GM13976 (cell line): Measurements from ENCODE around the gene EXOC6B.

Source experiments
- DNase-seq: peaks from one replicate; pipeline ENCODE4 v3.0.0; 2012; ENCODE audit warnings: low spot score
- CTCF ChIP-seq: IDR thresholded peaks from 2 replicates; pipeline ENCODE4 v1.5.1; 2012; ENCODE audit warnings: borderline replicate concordance, mild to moderate bottlenecking; ENCODE audit not compliant: insufficient read depth; ENCODE audit errors: extremely low read depth, missing control alignments, control extremely low read depth
- in situ Hi-C: fragments of 300-500 bp; cut with MboI; formaldehyde crosslinking; loops from one replicate; pipeline ENCODE4 v1.12.0; 2022; ENCODE audit warnings: low sequenced_read_pairs, mixed read lengths, inconsistent platforms; ENCODE audit not compliant: unreplicated experiment

The EXOC6B gene

DNA sequence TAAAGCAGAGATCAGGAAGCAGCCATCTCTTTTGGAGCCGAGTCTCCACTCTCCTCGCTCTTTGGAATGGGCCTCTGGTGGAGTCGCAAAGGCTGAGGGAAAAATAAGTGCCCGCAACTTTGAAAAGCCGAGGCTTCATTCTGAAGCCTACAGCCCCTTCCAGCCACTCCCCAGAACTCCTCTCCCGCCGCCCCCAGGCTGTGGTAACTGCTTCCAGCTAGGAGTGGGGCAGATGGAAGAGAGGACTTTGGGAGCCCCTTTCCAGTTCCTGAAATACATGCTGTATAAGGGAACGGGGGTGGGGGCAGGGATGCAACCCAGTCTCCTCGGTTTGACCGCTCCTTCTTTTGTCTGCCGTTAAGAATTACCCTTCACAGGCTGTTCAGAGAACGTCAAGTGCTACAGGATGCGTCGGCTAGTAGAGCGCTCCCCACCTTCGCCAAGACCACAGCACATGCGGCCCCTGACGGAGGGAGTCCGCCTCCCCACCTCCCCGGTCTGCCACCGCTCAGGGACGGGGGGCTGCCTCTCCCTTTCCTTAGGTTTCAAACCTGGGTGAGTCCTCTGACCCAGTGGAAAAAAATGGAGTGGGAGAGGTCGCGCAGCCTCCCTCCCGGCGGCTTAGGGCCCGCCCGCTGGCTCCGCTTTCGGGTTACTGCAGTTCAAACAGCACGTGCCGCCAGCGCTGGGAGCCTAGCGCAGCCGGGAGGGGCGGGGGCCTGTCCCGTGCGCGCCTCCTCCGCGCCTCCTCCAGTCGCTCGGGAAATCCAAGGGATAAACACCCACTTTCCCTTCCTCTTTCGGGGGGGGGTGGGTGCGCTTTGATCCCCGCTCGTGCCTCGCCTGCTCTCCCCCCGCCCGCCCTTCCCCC is 683.0 kb downstream of the EXOC6B start:
- no peak for TF ChIP-seq CTCF
- no peak for DNase-seq
- in situ Hi-C loops = loop anchor here (25.0 kb wide), 1 partner anchor 606 kb away; no protein-coding TSS in a partner anchor

DNA sequence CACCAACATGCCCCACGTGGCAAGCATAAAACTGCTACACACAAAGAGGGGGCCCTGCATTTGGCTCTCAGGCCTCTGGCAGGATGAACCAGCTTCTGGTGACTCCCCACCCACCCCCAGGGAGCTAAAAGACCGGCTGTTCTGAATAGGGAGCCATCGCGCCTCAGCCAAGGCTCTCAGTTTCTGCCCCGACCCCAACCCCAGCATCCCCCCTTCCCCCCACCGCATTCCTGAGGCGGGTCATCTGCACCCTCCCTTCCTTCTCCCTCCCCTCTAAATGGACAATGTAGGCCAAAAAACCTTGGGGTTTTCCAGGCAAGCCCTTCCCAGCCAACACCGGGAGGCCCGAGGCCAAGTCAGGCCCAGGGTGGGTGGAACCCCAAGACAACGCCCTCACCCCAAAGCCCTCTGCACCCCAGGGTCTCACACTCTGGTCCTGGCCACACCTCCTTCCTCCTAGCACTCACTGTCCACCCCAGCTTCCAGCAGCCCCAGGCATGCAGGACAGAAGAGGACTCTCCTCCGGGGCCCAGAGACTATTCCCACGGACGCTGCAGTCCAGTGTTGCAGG is 683.9 kb downstream of the EXOC6B start:
- TF ChIP-seq CTCF = no peak
- DNase-seq = no peak
- in situ Hi-C loops = loop anchor here (25.0 kb wide), 1 partner anchor 605 kb away; no protein-coding TSS in a partner anchor

GRCh38 chr2:72141032-72141645 is 684.7 kb downstream of the EXOC6B start:
- TF ChIP-seq CTCF = no peak
- no peak for DNase-seq
- in situ Hi-C loops = loop anchor here (25.0 kb wide), 1 partner anchor 604 kb away; no protein-coding TSS in a partner anchor

DNA sequence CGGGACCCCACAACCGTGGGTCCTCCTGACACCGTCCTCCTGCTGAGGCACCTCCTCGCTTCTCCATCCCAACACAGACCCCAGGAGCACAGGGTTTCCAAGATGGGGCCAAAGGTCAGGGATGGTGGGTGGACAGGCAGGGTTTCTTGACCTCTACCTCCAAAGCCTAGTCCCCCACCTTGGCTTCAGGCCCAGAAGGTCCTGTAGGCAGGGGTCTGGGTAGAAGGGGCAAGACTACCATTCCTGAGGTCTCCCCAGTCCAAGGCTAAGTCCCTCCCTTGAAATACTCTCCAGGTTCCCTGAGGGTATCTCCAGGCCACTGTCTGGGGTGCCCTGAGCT is 685.2 kb downstream of the EXOC6B start:
- TF ChIP-seq CTCF = no peak
- no peak for DNase-seq
- in situ Hi-C loops = loop anchor here (25.0 kb wide), 1 partner anchor 603 kb away; no protein-coding TSS in a partner anchor

GRCh38 chr2:72139874-72140620 is 685.8 kb downstream of the EXOC6B start:
- no peak for TF ChIP-seq CTCF
- in situ Hi-C loops = loop anchor here (25.0 kb wide), 1 partner anchor 603 kb away; no protein-coding TSS in a partner anchor
- DNase-seq = no peak

DNA sequence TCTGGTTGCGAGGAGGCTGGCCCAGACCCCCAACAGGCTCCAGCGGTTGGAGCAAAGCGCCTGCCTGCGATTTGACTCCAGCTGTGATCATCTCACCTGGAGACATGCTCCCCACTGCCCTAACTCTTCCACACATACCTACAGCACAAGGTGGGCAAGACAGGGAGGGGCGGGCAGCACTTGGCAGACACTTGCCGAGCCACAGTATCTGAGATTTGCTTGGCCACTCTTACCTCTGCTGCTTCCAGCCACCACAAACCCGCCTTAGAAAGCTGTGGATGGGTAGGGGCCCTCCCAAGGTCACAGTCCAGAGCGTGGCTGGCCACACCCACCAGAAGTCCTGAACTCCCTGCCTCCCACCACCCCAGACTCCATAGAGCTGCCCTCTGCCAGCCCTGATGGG is 686.4 kb downstream of the EXOC6B start:
- DNase-seq = no peak
- in situ Hi-C loops = loop anchor here (25.0 kb wide), 1 partner anchor 602 kb away; no protein-coding TSS in a partner anchor
- no peak for TF ChIP-seq CTCF
